ENCODE measurements around the gene ADAM10.

The ADAM10 gene

DNA sequence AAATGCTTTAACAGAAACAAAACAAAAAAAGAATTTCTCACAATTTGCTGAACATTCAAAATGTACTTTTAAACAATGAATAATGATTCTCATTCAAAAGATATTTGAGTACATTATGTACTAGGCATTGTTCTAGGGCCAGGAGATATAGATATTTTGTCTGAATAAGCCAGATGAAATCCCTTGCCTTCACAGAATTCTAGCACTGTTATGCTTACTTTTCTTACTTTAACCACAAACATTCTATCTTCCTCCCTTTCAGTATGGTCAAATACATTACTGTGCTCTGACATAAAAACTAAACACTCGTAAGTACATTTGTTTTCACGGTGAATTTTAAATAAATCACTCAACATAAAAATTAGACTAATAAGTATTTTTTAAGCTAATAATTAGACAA, 116.7 kb downstream of the ADAM10 start:
- Mint-ChIP-seq H3K4me1 (peaks cover 4% of the 10 kb centered on the region), H3K27ac (no peak overlapping the region), H3K27me3 (ENCODE audit: low read depth) (no peaks in the 10 kb centered on the region), H3K9me3 (no peaks in the 10 kb centered on the region), H3K36me3 (ENCODE audit: low read depth) (peaks cover 38% of the 10 kb centered on the region), H3K4me3 (no peak overlapping the region)
- TF ChIP-seq, protein P1, sequence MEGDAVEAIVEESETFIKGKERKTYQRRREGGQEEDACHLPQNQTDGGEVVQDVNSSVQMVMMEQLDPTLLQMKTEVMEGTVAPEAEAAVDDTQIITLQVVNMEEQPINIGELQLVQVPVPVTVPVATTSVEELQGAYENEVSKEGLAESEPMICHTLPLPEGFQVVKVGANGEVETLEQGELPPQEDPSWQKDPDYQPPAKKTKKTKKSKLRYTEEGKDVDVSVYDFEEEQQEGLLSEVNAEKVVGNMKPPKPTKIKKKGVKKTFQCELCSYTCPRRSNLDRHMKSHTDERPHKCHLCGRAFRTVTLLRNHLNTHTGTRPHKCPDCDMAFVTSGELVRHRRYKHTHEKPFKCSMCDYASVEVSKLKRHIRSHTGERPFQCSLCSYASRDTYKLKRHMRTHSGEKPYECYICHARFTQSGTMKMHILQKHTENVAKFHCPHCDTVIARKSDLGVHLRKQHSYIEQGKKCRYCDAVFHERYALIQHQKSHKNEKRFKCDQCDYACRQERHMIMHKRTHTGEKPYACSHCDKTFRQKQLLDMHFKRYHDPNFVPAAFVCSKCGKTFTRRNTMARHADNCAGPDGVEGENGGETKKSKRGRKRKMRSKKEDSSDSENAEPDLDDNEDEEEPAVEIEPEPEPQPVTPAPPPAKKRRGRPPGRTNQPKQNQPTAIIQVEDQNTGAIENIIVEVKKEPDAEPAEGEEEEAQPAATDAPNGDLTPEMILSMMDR (IDR thresholded peaks at IDR 0.05; ENCODE audit: unreplicated experiment in 3 of 3), result no peak

DNA sequence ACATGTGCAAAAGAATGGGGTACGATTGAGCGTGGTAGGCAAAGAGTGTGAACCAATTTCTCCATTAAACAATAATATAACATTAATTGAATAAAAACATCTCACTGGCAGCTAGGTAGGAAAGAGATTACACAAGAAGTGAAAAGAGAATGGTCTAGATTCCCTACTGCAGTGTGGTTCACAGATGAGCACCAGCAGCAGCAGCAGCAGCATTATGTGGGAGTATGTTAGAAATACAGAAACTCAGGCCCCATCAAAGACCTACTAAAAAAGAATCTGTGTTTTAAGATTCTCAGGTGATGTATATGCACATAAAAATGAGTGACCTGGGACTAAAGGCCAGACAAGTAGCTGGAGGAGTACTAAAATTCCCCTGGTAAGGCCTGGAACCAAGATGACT, 118.2 kb downstream of the ADAM10 start:
- peaks cover 42% of the 10 kb centered on the region for H3K36me3 Mint-ChIP-seq (ENCODE audit: low read depth)
- no peaks in the 10 kb centered on the region for H3K9me3 Mint-ChIP-seq
- H3K27ac Mint-ChIP-seq, result no peak overlapping the region
- H3K27me3 Mint-ChIP-seq (ENCODE audit: low read depth), result no peaks in the 10 kb centered on the region
- no peak overlapping the region for H3K4me3 Mint-ChIP-seq
- TF ChIP-seq, protein P1 (IDR thresholded peaks at IDR 0.05; ENCODE audit: unreplicated experiment in 3 of 3), result no peak
- H3K4me1 Mint-ChIP-seq, result peaks cover 6% of the 10 kb centered on the region

DNA sequence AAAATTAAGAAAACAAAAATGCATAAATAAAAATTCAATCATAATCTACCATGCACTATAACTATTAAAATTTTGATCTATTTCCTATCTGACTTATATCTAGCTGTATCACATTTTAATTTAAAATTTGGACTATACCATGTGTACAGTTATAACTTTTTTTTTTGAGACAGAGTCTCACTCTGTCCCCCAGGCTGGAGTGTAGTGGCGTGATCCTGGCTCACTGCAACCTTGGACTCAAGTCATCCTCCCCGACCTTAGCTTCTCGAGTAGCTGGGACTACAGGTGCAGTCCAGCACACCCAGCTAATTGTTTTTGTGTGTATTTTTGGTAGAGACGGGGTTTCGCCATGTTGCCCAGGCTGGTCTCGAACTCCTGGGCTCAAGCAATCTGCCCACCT, 119.9 kb downstream of the ADAM10 start:
- H3K27ac Mint-ChIP-seq, result no peak overlapping the region
- H3K4me3 Mint-ChIP-seq, result no peak overlapping the region
- H3K36me3 Mint-ChIP-seq (ENCODE audit: low read depth), result peaks cover 58% of the 10 kb centered on the region
- TF ChIP-seq, protein P1 (IDR thresholded peaks at IDR 0.05; ENCODE audit: unreplicated experiment in 3 of 3), result no peak
- H3K4me1 Mint-ChIP-seq, result peaks cover 6% of the 10 kb centered on the region
- H3K27me3 Mint-ChIP-seq (ENCODE audit: low read depth), result no peaks in the 10 kb centered on the region
- H3K9me3 Mint-ChIP-seq, result no peaks in the 10 kb centered on the region

DNA sequence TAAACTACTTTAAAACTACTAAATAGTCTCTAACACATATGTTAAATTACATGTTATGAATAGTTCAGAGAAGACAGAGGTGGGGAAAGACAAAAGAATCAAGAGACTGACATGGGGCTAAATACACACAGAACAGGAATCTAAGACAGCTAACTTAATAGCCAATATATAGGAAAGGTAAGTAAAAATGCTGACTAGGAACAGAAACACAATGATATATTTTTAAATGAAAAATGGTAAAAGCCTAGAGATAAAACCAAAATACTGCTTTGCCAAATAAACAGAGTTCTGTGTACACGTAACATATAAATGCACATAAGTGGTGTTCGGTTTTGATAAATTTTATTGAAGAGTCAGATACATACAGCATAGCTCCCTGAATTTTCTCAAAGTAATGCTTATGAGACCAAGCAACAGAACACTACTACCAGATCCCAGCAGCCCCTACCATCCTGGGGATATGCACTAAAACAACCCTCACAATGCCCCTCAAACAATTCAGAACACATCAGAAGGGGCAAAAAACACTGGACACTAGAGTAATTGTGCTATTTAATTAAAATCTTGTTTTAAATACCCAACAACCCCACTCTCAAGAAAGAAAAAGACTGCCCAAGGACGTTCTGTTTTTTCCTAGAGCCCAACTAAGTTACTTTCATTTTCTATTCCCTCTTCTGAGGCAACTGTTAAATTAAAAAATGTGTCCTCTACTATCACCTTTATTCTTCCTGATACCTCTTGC, 121.1 kb downstream of the ADAM10 start:
- H3K4me3 Mint-ChIP-seq, result no peak overlapping the region
- no peaks in the 10 kb centered on the region for H3K27me3 Mint-ChIP-seq (ENCODE audit: low read depth)
- H3K9me3 Mint-ChIP-seq, result peaks cover 2% of the 10 kb centered on the region
- TF ChIP-seq, protein P1 (IDR thresholded peaks at IDR 0.05; ENCODE audit: unreplicated experiment in 3 of 3), result no peak
- H3K27ac Mint-ChIP-seq, result peak overlapping the region; percentile 40 to 65 (median 41)
- peaks cover 58% of the 10 kb centered on the region for H3K36me3 Mint-ChIP-seq (ENCODE audit: low read depth)
- H3K4me1 Mint-ChIP-seq, result peaks cover 6% of the 10 kb centered on the region

DNA sequence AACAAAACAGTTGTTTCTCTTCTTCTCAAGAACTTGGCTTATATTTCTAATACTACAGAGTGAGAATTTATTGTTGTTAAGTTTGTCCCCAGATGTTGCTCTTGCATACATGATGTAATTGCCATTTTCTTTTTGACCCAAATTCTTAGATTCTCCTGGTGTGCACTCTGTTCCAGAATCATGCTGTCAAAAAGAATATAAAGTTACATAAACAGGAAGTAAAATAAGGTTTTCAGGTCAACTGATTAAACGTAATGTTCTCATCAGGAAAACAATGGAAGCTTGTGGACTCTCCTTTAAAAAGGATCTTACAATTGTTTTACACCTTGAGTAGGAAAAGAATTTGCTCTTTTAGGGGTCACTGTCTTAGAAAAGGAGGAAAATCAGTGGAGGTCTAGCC, 121.8 kb downstream of the ADAM10 start:
- peaks cover 6% of the 10 kb centered on the region for H3K4me1 Mint-ChIP-seq
- H3K27me3 Mint-ChIP-seq (ENCODE audit: low read depth), result no peaks in the 10 kb centered on the region
- TF ChIP-seq, protein P1 (IDR thresholded peaks at IDR 0.05; ENCODE audit: unreplicated experiment in 3 of 3), result no peak
- H3K4me3 Mint-ChIP-seq, result no peak overlapping the region
- peaks cover 56% of the 10 kb centered on the region for H3K36me3 Mint-ChIP-seq (ENCODE audit: low read depth)
- peaks cover 3% of the 10 kb centered on the region for H3K9me3 Mint-ChIP-seq
- H3K27ac Mint-ChIP-seq, result peak overlapping the region; percentile 40 to 65 (median 41)

DNA sequence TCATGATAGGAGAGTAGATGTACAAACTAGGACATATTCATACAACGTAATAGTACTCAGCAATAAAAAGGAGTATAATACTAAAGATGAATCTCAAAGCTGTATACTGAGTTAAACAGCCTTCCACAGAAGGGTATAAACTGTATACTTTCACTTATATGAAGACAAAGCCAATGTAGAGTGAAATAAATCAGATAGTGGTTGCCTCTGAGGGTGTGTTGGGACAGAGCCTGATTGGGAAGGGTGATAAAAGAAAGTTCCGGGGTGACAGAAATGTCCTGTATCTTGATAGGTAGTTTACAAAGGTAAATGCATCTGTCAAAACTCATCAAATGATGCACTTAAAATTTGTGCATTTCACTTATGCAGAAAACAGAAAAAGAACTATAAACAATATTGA, 122.5 kb downstream of the ADAM10 start:
- no peak overlapping the region for H3K27ac Mint-ChIP-seq
- peaks cover 57% of the 10 kb centered on the region for H3K36me3 Mint-ChIP-seq (ENCODE audit: low read depth)
- H3K27me3 Mint-ChIP-seq (ENCODE audit: low read depth), result no peaks in the 10 kb centered on the region
- H3K4me3 Mint-ChIP-seq, result no peak overlapping the region
- TF ChIP-seq, protein P1 (IDR thresholded peaks at IDR 0.05; ENCODE audit: unreplicated experiment in 3 of 3), result no peak
- peaks cover 3% of the 10 kb centered on the region for H3K9me3 Mint-ChIP-seq
- peaks cover 6% of the 10 kb centered on the region for H3K4me1 Mint-ChIP-seq
